Measurements from ENCODE around the gene AGT.

Gene AGT

GRCh38 chr1:230713915-230714764, at the start of gene AGT:
TSS of gene AGT (minus strand) at chr1:230714122. CDS start at chr1:230710823, 3,299 bp downstream.
- peak; percentile 90 for DNase-seq

GRCh38 chr1:230761443-230762167, 47.7 kb upstream of the AGT start:
- no peak for DNase-seq

- no peak for DNase-seq
Measured at GRCh38 chr1:230760360-230760827, 46.5 kb upstream of the AGT start.

GRCh38 chr1:230759369-230760065, 45.6 kb upstream of the AGT start:
- no peak for DNase-seq

- DNase-seq, result peak; percentile 70
Measured at GRCh38 chr1:230758709-230759368, 44.9 kb upstream of the AGT start.

GRCh38 chr1:230757856-230758708, 44.2 kb upstream of the AGT start:
- no peak for DNase-seq

- DNase-seq, result peak; percentile 40
Measured at GRCh38 chr1:230754796-230755195, 40.9 kb upstream of the AGT start.

- peak; percentile 75 for DNase-seq
Measured at GRCh38 chr1:230753586-230754251, 39.8 kb upstream of the AGT start.

GRCh38 chr1:230753191-230753585, 39.3 kb upstream of the AGT start:
- no peak for DNase-seq

- DNase-seq, result peak; percentile 79
Measured at GRCh38 chr1:230752407-230752806, 38.5 kb upstream of the AGT start.

- no peak for DNase-seq
Measured at GRCh38 chr1:230750986-230751625, 37.2 kb upstream of the AGT start.

GRCh38 chr1:230750576-230750975, 36.7 kb upstream of the AGT start:
- DNase-seq, result no peak

- no peak for DNase-seq
Measured at GRCh38 chr1:230749635-230750034, 35.7 kb upstream of the AGT start.

GRCh38 chr1:230749150-230749549, 35.2 kb upstream of the AGT start:
- DNase-seq, result no peak

- DNase-seq, result no peak
Measured at GRCh38 chr1:230747890-230748800, 34.2 kb upstream of the AGT start.

GRCh38 chr1:230747127-230747730, 33.3 kb upstream of the AGT start, which contains the start of gene CAPN9:
TSS of gene CAPN9 (plus strand) at chr1:230747388. CDS start at chr1:230747497, 109 bp downstream.
- no peak for DNase-seq

GRCh38 chr1:230746617-230747016, 32.7 kb upstream of the AGT start:
- no peak for DNase-seq

GRCh38 chr1:230745071-230745470, 31.1 kb upstream of the AGT start:
- no peak for DNase-seq

- DNase-seq, result no peak
Measured at GRCh38 chr1:230744382-230744781, 30.5 kb upstream of the AGT start.

All from right hindlimb (tissue), 1 donor.